ENCODE measurements around the gene PRKN.

- TF ChIP-seq CTCF (IDR thresholded peaks at IDR 0.05) (no peak), POLR2A (IDR thresholded peaks at IDR 0.05) (no peak)
Measured at GRCh38 chr6:161837854-161838253, 889.7 kb downstream of the PRKN start.
